GM12864 (cell line): ENCODE measurements around the gene BFSP2.

ENCODE experiments used
- DNase-seq: peaks from one replicate; pipeline ENCODE4 v3.0.0-alpha.2; 2011; ENCODE audit warnings: low read depth
- H3K4me3 ChIP-seq: 2 replicates; pipeline ENCODE4 v1.5.1; 2011; ENCODE audit warnings: mild to moderate bottlenecking, low read depth, low read length, control low read depth
- TF ChIP-seq, protein P1 (sequence below): IDR thresholded peaks from 2 replicates; pipeline ENCODE4 v1.5.1; 2011; ENCODE audit warnings: low read depth, mild to moderate bottlenecking, moderate library complexity, low read length, control low read depth, inconsistent platforms; ENCODE audit errors: missing control alignments

BFSP2 gene

DNA sequence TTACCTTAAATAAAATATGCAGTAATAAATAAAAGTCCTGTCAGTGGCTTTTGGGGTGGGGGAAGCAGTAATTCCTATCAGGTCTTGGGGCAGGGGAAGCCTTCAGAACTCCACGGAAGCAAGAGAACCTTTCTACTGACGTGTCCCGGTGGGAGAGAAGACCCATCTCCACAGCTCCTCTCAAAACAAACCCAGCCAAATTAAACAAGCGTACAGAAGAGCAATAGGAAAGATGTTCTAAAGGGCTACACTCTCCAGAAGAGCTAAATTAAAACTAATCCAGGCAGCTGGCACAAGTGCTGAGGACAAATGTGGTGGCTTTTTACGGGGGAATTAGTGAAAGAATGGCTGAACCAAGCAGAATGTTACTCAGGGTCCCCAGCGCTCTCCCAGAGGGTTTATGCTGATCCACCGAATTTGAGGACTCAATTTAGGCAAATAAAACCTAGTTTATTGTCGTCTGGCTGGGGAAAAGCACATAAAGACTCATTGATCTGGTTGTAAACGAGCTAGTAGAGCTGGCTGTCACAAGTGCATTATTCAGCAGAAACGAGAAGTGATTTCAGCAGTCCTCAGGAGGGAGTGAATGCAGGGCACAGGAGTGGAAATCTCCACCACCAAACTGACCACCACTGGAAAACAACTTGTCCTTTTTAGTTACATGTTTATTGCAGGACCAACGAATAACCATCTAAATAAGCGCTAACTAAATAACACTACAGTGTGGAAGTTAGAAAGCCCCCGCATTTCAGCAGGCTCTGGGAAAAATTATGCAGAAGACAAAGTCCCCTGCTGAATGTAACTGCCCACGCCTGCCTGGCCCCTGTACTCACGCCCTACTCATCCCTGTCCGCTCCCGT lies 13.5 kb downstream of the BFSP2 start:
- DNase-seq: no peak
- TF ChIP-seq, protein P1, sequence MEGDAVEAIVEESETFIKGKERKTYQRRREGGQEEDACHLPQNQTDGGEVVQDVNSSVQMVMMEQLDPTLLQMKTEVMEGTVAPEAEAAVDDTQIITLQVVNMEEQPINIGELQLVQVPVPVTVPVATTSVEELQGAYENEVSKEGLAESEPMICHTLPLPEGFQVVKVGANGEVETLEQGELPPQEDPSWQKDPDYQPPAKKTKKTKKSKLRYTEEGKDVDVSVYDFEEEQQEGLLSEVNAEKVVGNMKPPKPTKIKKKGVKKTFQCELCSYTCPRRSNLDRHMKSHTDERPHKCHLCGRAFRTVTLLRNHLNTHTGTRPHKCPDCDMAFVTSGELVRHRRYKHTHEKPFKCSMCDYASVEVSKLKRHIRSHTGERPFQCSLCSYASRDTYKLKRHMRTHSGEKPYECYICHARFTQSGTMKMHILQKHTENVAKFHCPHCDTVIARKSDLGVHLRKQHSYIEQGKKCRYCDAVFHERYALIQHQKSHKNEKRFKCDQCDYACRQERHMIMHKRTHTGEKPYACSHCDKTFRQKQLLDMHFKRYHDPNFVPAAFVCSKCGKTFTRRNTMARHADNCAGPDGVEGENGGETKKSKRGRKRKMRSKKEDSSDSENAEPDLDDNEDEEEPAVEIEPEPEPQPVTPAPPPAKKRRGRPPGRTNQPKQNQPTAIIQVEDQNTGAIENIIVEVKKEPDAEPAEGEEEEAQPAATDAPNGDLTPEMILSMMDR: no peak
- no peak overlapping the region for H3K4me3 ChIP-seq

GRCh38 chr3:133414021-133414392 lies 14.2 kb downstream of the BFSP2 start:
- H3K4me3 ChIP-seq: no peak overlapping the region
- DNase-seq: no peak
- TF ChIP-seq, protein P1: no peak

GRCh38 chr3:133418361-133418760 lies 18.5 kb downstream of the BFSP2 start:
- no peak overlapping the region for H3K4me3 ChIP-seq
- DNase-seq: no peak
- TF ChIP-seq, protein P1: no peak

DNA sequence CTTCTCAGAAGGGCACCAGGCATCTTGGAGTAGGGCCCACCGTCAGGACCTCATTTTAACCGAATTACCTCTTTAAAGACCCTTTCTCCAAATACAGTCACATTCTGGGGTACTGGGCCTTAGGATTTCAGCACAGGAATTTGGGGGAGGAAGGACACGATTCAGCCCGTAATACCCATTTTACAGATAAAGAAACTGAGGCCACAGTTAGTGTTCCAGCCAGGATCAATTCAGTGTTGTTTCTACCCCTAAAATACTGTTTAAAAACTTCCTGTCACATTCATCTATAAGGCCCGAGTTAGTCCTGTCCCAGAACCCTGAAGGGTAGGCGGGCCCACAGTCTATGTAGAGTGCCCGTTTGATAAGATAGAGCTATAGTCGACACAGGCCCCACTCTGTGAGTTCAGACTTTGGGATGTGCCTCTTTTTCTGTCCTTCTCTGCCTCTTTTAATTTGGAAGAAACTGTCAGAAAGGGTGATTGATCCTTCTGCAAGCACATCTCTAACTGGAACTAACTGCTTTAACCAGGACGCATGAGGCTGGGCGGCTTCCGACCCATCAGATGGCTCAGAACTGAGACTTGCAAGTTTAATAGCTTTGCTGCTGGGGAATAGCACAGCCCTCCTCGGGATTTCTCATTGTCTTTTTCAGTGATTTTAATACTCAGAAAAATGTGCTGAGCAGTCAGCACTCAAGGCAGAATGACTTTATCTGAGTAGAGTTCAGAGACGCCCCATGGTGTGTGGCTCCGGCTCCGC lies 19.5 kb downstream of the BFSP2 start:
- H3K4me3 ChIP-seq: no peak overlapping the region
- TF ChIP-seq, protein P1: no peak
- no peak for DNase-seq

DNA sequence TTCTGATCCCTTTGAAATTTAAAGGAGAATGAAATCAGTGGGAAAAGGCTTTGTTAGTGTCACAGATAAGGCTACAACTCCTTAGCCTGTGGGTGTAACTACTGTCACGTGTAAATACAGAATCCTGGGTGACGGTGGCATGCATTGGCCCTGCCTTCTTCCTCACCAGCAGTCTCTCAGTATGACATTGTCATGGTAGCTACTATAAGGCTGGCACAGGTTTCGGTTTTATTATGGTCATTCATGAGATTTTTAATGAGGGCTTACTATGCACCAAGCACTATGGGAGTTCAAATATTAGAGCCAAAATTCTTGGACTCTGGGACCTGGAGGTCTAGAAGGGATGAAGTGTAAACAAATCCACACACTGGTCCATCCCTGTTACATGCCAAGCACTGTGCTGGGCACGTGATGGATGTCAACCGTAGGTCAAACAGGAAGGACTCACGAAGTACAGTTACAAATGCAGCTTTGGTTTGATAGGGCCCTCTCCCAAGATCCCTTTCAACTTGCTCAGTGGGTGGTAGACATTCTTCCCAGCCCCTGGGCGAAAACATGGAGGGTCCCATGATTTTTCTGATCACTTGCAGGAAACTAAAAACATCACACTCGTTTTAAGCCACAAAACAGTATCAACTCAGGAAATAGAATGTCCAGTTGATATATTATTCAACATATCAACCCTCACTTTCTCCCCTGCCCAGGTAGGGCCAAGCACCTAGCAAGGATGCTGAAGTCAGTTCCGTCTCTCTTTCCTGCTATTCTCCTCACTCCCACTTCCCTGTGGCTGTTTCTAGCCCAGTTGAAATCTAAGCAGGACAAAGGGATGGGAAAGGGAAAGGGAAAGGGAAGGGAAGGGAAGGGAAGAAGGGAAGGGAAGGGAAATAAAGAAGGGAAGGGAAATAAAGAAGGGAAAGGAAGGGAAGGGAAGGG lies 25.3 kb downstream of the BFSP2 start:
- TF ChIP-seq, protein P1: no peak
- no peak overlapping the region for H3K4me3 ChIP-seq
- DNase-seq: peak; percentile 56

DNA sequence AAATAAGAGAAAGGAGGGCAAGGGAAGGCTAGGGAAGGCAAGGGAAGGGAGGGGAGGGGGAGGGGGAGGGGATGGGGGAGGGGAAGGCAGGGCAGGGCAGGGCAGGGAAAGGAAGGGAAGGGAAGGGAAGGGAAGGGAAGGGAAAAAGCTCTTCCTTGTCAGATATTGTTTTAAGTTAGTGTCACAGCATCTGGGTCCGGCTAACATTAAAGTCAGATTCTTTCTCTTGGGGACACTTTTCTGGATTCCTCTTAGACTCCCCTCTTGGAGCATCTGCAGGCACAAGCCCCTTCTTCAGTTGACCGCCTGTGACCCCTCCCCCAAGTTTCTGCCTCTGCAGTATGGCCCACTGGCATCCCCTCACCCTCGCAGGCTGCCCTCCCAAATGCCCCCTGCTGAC lies 26.0 kb downstream of the BFSP2 start:
- no peak overlapping the region for H3K4me3 ChIP-seq
- TF ChIP-seq, protein P1: peak; percentile 6
- DNase-seq: no peak
